GM12878 (cell line): ENCODE measurements around the gene EVX2. TPM values are rescaled to one million over a fixed set of nuclear protein-coding genes. Genes with fewer than 3 reads are reported as not detected.

ENCODE experiments used
- ATAC-seq: fragments of 200-7000 bp; cut with Tn5 transposase; 3 replicates; pipeline ENCODE4 v1.9.1; 2020; ENCODE audit warnings: mild to moderate bottlenecking, moderate library complexity
- BruUV-seq: library from RNA; stranded (reverse); fragments of 400-500 nt; replicated peaks from 2 replicates; lab custom pipeline; 2021; lab: Mats Ljungman, UMichigan
- CTCF ChIA-PET: fragments of 300-600 bp; sonication (Branson Sonifier 250); formaldehyde crosslinking; extraction: SDS; loops from one replicate; lab custom pipeline; 2021; ENCODE audit warnings: inconsistent platforms; lab: Yijun Ruan, JAX
- POLR2A ChIA-PET: fragments of 350-600 bp; formaldehyde crosslinking; extraction: SDS; loops from one replicate; lab custom pipeline; 2021; ENCODE audit warnings: inconsistent platforms; lab: Charles Lee
- RAD21 ChIA-PET: fragments of 300-600 bp; sonication (Branson Sonifier 250); formaldehyde crosslinking; loops from one replicate; lab custom pipeline; 2023; ENCODE audit warnings: antibody characterized with exemption; ENCODE audit not compliant: unreplicated experiment; lab: Charles Lee
- SMC1A ChIA-PET: fragments of 300-600 bp; sonication (Branson Sonifier 250); formaldehyde crosslinking; loops from one replicate; lab custom pipeline; 2023; ENCODE audit not compliant: unreplicated experiment, uncharacterized antibody; lab: Charles Lee
- DNase-seq: peaks from one replicate; pipeline ENCODE4 v3.0.0-alpha.2; 2011; ENCODE audit warnings: low read depth, low spot score
- FAIRE-seq: peaks from 3 replicates; lab custom pipeline; 2011; peaks lifted over from hg19 to GRCh38; lab: Jason Lieb, UNC
- H2AFZ ChIP-seq: 2 replicates; pipeline ENCODE4 v1.6.0; 2011; ENCODE audit warnings: low read depth, low read length, control low read depth; ENCODE audit not compliant: control insufficient read depth
- H3K27ac ChIP-seq: 2 replicates; pipeline ENCODE4 v1.5.1; 2011; ENCODE audit warnings: control low read depth; ENCODE audit not compliant: control insufficient read depth, insufficient read depth
- H3K27me3 ChIP-seq, 2 experiments: replicated peaks in 1 of 2; 2 replicates each; pipeline versions ENCODE4 v1.6.0 to v1.6.1; 2011; ENCODE audit warnings: low read length in 1 of 2; ENCODE audit not compliant: control insufficient read depth in 2 of 2, insufficient read depth in 2 of 2
- H3K36me3 ChIP-seq, 2 experiments: 2 replicates each; pipeline ENCODE4 v1.5.1; 2011; ENCODE audit warnings: low read length in 1 of 2; ENCODE audit not compliant: control insufficient read depth in 2 of 2, insufficient read depth in 2 of 2
- H3K4me1 ChIP-seq: 2 replicates; pipeline ENCODE4 v1.6.1; 2011; ENCODE audit warnings: mild to moderate bottlenecking, low read length, moderate library complexity, mixed read lengths; ENCODE audit not compliant: control insufficient read depth, insufficient read depth
- H3K4me2 ChIP-seq: 2 replicates; pipeline ENCODE4 v1.6.0; 2011; ENCODE audit warnings: control low read depth; ENCODE audit not compliant: control insufficient read depth, insufficient read depth
- H3K4me3 ChIP-seq: fragments of 200-600 bp; sonication (generic); 2 replicates; pipeline ENCODE4 v1.5.1; 2016
- H3K79me2 ChIP-seq: 2 replicates; pipeline ENCODE4 v1.6.0; 2011; ENCODE audit warnings: low read length; ENCODE audit not compliant: control insufficient read depth, insufficient read depth
- H3K9ac ChIP-seq: 2 replicates; pipeline ENCODE4 v1.8.0; 2011; ENCODE audit warnings: low read length, control low read depth, mixed read lengths; ENCODE audit not compliant: control insufficient read depth, insufficient read depth
- H3K9me3 ChIP-seq: replicated peaks from 3 replicates; pipeline ENCODE4 v1.5.1; 2011; ENCODE audit warnings: mild to moderate bottlenecking, low read length; ENCODE audit not compliant: control insufficient read depth, insufficient read depth
- H4K20me1 ChIP-seq: 2 replicates; pipeline ENCODE4 v1.6.0; 2011; ENCODE audit not compliant: control insufficient read depth, insufficient read depth
- BCL11A ChIP-seq: IDR thresholded peaks from 2 replicates; pipeline ENCODE4 v1.6.1; 2011; ENCODE audit warnings: low read depth, low read length
- CBX3 ChIP-seq: fragments of 200-600 bp; sonication (generic); IDR thresholded peaks from 2 replicates; pipeline ENCODE4 v1.6.1; 2016; ENCODE audit warnings: low read depth, borderline replicate concordance
- KLF5 ChIP-seq: fragments of 450-650 bp; IDR thresholded peaks from 2 replicates; pipeline ENCODE4 v1.6.1; 2014; ENCODE audit warnings: mild to moderate bottlenecking; ENCODE audit not compliant: partially characterized antibody
- POLR2AphosphoS5 ChIP-seq: IDR thresholded peaks from 2 replicates; pipeline ENCODE4 v1.6.1; 2011; ENCODE audit warnings: mild to moderate bottlenecking, low read length, inconsistent platforms
- RCOR1 ChIP-seq: conservative IDR thresholded peaks from 2 replicates; pipeline ENCODE4 v1.6.1; 2012; ENCODE audit warnings: low read depth, low read length, improper control_type of control experiment
- ZNF274 ChIP-seq: IDR thresholded peaks from one replicate; pipeline ENCODE4 v1.8.0; 2011; ENCODE audit not compliant: insufficient read length, insufficient read depth
- ZZZ3 ChIP-seq: IDR thresholded peaks from 2 replicates; pipeline ENCODE4 v1.6.1; 2011; ENCODE audit warnings: low read depth; ENCODE audit not compliant: control insufficient read depth, insufficient read length
- in situ Hi-C: fragments of 300-500 bp; cut with MboI; formaldehyde crosslinking; loops from 9 replicates; pipeline ENCODE4 v1.14.3; 2018; ENCODE audit warnings: mixed read lengths
- intact Hi-C: fragments of 100-400 bp; cut with micrococcal nuclease; formaldehyde crosslinking; loops from one replicate; pipeline ENCODE4 v1.14.2; 2022; ENCODE audit not compliant: unreplicated experiment
- polyA plus RNA-seq, 11 experiments: library from polyadenylated mRNA; depleted of rRNA in 4 of 11; unstranded in 6 of 11; stranded (reverse) in 5 of 11; fragments of >200 nt; fragmentation: Nextera tagmentation in 4 of 11; fragmentation: Illumina TruSeq in 1 of 11; extraction: Ambion mirVana in 4 of 11; extraction: Trizol in 1 of 11; gene quantifications; 1 replicate in 1 of 11; 2 replicates in 10 of 11; pipeline versions ENCODE4 v1.2.1 to v1.2.3, GENCODE V29; 2011 to 2016; ENCODE audit warnings: inconsistent platforms in 2 of 11, missing spikeins in 2 of 11, low read depth in 1 of 11
- total RNA-seq, 4 experiments: library from RNA; depleted of rRNA in 3 of 4; stranded (reverse); fragments of >200 nt in 3 of 4; fragmentation: Illumina TruSeq in 1 of 4; extraction: Trizol in 1 of 4; gene quantifications; 2 replicates each; pipeline versions ENCODE4 v1.2.1 to v1.2.3, GENCODE V29; 2013 to 2021
- TF ChIP-seq, protein P1 (sequence below): fragments of 450-650 bp; IDR thresholded peaks from 2 replicates; pipeline ENCODE4 v1.6.1; 2016; ENCODE audit warnings: mild to moderate bottlenecking, moderate library complexity, borderline replicate concordance
- TF ChIP-seq, protein P2 (sequence below): IDR thresholded peaks from 2 replicates; pipeline ENCODE4 v1.6.1; 2011; ENCODE audit warnings: mild to moderate bottlenecking, low read depth, low read length, moderate library complexity; ENCODE audit not compliant: insufficient replicate concordance
- TF ChIP-seq, protein P3 (sequence below): IDR thresholded peaks from 2 replicates; pipeline ENCODE4 v1.6.1; 2011; ENCODE audit warnings: borderline replicate concordance, low read depth, mild to moderate bottlenecking, moderate library complexity, mixed read lengths, low read length; ENCODE audit not compliant: insufficient read depth; ENCODE audit errors: extremely low read length
- TF ChIP-seq, protein P4 (sequence below): IDR thresholded peaks from 2 replicates; pipeline ENCODE4 v1.6.1; 2012; ENCODE audit warnings: improper control_type of control experiment, low read depth, low read length; ENCODE audit not compliant: insufficient replicate concordance

The EVX2 gene
- total and polyA plus RNA-seq, 10 of the 15 experiments (the other 5 are each of a cell fraction or from before 2014, with no cell fraction given): not detected

- no peak for ATAC-seq
- TF ChIP-seq KLF5 (no peak), BCL11A (no peak), ZNF274 (no peak), RCOR1 (no peak), ZZZ3 (no peak), CBX3 (no peak), POLR2AphosphoS5 (no peak)
- TF ChIP-seq, protein P1, sequence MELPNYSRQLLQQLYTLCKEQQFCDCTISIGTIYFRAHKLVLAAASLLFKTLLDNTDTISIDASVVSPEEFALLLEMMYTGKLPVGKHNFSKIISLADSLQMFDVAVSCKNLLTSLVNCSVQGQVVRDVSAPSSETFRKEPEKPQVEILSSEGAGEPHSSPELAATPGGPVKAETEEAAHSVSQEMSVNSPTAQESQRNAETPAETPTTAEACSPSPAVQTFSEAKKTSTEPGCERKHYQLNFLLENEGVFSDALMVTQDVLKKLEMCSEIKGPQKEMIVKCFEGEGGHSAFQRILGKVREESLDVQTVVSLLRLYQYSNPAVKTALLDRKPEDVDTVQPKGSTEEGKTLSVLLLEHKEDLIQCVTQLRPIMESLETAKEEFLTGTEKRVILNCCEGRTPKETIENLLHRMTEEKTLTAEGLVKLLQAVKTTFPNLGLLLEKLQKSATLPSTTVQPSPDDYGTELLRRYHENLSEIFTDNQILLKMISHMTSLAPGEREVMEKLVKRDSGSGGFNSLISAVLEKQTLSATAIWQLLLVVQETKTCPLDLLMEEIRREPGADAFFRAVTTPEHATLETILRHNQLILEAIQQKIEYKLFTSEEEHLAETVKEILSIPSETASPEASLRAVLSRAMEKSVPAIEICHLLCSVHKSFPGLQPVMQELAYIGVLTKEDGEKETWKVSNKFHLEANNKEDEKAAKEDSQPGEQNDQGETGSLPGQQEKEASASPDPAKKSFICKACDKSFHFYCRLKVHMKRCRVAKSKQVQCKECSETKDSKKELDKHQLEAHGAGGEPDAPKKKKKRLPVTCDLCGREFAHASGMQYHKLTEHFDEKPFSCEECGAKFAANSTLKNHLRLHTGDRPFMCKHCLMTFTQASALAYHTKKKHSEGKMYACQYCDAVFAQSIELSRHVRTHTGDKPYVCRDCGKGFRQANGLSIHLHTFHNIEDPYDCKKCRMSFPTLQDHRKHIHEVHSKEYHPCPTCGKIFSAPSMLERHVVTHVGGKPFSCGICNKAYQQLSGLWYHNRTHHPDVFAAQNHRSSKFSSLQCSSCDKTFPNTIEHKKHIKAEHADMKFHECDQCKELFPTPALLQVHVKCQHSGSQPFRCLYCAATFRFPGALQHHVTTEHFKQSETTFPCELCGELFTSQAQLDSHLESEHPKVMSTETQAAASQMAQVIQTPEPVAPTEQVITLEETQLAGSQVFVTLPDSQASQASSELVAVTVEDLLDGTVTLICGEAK: no peak
- TF ChIP-seq, protein P2, sequence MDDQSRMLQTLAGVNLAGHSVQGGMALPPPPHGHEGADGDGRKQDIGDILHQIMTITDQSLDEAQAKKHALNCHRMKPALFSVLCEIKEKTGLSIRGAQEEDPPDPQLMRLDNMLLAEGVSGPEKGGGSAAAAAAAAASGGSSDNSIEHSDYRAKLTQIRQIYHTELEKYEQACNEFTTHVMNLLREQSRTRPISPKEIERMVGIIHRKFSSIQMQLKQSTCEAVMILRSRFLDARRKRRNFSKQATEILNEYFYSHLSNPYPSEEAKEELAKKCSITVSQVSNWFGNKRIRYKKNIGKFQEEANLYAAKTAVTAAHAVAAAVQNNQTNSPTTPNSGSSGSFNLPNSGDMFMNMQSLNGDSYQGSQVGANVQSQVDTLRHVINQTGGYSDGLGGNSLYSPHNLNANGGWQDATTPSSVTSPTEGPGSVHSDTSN: no peak
- TF ChIP-seq, protein P3, sequence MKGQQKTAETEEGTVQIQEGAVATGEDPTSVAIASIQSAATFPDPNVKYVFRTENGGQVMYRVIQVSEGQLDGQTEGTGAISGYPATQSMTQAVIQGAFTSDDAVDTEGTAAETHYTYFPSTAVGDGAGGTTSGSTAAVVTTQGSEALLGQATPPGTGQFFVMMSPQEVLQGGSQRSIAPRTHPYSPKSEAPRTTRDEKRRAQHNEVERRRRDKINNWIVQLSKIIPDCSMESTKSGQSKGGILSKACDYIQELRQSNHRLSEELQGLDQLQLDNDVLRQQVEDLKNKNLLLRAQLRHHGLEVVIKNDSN: no peak
- TF ChIP-seq, protein P4, sequence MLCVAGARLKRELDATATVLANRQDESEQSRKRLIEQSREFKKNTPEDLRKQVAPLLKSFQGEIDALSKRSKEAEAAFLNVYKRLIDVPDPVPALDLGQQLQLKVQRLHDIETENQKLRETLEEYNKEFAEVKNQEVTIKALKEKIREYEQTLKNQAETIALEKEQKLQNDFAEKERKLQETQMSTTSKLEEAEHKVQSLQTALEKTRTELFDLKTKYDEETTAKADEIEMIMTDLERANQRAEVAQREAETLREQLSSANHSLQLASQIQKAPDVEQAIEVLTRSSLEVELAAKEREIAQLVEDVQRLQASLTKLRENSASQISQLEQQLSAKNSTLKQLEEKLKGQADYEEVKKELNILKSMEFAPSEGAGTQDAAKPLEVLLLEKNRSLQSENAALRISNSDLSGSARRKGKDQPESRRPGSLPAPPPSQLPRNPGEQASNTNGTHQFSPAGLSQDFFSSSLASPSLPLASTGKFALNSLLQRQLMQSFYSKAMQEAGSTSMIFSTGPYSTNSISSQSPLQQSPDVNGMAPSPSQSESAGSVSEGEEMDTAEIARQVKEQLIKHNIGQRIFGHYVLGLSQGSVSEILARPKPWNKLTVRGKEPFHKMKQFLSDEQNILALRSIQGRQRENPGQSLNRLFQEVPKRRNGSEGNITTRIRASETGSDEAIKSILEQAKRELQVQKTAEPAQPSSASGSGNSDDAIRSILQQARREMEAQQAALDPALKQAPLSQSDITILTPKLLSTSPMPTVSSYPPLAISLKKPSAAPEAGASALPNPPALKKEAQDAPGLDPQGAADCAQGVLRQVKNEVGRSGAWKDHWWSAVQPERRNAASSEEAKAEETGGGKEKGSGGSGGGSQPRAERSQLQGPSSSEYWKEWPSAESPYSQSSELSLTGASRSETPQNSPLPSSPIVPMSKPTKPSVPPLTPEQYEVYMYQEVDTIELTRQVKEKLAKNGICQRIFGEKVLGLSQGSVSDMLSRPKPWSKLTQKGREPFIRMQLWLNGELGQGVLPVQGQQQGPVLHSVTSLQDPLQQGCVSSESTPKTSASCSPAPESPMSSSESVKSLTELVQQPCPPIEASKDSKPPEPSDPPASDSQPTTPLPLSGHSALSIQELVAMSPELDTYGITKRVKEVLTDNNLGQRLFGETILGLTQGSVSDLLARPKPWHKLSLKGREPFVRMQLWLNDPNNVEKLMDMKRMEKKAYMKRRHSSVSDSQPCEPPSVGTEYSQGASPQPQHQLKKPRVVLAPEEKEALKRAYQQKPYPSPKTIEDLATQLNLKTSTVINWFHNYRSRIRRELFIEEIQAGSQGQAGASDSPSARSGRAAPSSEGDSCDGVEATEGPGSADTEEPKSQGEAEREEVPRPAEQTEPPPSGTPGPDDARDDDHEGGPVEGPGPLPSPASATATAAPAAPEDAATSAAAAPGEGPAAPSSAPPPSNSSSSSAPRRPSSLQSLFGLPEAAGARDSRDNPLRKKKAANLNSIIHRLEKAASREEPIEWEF: no peak
- TF ChIP-seq, all 136 proteins: peak for 0
- no TSS peak for BruUV-seq
- H3K27me3 ChIP-seq: peaks cover 14 to 28% of the 10 kb centered on the region in 2 experiments
- in situ Hi-C loops (no loop called here), intact Hi-C loops (loop anchor here (10.0 kb wide), 1 partner anchor 205 kb away; no protein-coding TSS in a partner anchor)
- CTCF ChIA-PET: interaction anchor here (1.3 to 2.2 kb wide), 3 partner anchors 8 to 839 kb away, joined by 3 to 10 read pairs (median 4); no protein-coding TSS in a partner anchor
- no peak for FAIRE-seq
- H3K9me3 ChIP-seq: no peaks in the 10 kb centered on the region; the same call in 2 of the 3 replicates
- POLR2A ChIA-PET: no interaction called here
- H3K36me3 ChIP-seq: no peaks in the 10 kb centered on the region
- no peak for DNase-seq
- SMC1A ChIA-PET: no interaction called here
- no peaks in the 10 kb centered on the region for H3K4me1 ChIP-seq
- no peaks in the 10 kb centered on the region for H4K20me1 ChIP-seq
- H3K4me2 ChIP-seq: no peak overlapping the region
- no peak overlapping the region for H2AFZ ChIP-seq
- RAD21 ChIA-PET: no interaction called here
- no peak overlapping the region for H3K27ac ChIP-seq
- H3K9ac ChIP-seq: no peak overlapping the region
- H3K79me2 ChIP-seq: no peaks in the 10 kb centered on the region
- H3K4me3 ChIP-seq: no peak overlapping the region
Observed at GRCh38 chr2:176089843-176090395, 6.2 kb upstream of the EVX2 start.
